Measurements from ENCODE around the gene LAMA2. TPM values are rescaled to one million over a fixed set of nuclear protein-coding genes. Genes with fewer than 3 reads are reported as not detected.

LAMA2 gene
- total RNA-seq, 4 donors from 2014 or later, result 154 to 331 (median 241) TPM

DNA sequence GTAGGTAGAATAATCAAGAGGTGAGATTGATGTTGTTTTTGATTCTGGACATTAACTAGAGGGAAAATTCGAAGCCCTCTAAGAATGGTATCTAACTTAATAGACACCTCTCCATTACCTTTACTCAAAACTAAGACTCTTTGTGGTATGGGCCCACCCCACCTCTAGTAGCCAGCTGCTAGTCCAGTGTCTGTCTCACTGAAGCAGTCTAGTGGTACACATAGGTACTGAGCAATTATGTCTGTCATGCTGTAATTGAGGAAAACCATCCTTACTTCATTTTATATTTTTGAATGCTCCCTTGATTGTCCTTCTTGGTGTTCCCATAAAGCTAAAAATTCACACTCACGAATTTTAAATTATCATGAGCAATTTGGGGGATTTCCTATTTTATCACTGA is 536.4 kb downstream of the LAMA2 start:
- TF ChIP-seq, protein P1, sequence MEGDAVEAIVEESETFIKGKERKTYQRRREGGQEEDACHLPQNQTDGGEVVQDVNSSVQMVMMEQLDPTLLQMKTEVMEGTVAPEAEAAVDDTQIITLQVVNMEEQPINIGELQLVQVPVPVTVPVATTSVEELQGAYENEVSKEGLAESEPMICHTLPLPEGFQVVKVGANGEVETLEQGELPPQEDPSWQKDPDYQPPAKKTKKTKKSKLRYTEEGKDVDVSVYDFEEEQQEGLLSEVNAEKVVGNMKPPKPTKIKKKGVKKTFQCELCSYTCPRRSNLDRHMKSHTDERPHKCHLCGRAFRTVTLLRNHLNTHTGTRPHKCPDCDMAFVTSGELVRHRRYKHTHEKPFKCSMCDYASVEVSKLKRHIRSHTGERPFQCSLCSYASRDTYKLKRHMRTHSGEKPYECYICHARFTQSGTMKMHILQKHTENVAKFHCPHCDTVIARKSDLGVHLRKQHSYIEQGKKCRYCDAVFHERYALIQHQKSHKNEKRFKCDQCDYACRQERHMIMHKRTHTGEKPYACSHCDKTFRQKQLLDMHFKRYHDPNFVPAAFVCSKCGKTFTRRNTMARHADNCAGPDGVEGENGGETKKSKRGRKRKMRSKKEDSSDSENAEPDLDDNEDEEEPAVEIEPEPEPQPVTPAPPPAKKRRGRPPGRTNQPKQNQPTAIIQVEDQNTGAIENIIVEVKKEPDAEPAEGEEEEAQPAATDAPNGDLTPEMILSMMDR (IDR thresholded peaks at IDR 0.05; ENCODE audit: low read depth), result no peak

- TF ChIP-seq, protein P1 (IDR thresholded peaks at IDR 0.05; ENCODE audit: low read depth), result no peak
These were observed 543.4 kb downstream of the LAMA2 start for GRCh38 chr6:129426343-129426742.

DNA sequence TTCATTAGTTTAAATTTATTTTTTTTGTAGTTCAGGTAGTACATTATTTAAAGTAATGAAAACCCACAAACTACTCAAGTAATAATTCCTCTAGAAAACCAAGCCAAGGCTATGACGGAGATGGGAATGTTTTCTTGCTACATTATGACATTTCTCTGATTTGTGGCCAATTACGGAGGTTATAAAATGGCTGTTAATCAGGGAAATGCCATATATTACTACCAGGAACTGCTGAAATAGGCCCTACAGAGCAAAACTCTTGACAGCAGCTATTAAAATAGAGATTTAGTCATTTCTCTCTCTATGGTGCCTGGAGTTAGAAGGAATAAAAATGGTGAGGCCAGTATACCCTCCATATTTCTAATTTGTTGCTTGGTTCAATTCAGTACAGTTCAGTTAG is 547.0 kb downstream of the LAMA2 start:
- TF ChIP-seq, protein P1 (IDR thresholded peaks at IDR 0.05; ENCODE audit: low read depth), result no peak

GRCh38 chr6:129432738-129433137 is 549.8 kb downstream of the LAMA2 start:
- TF ChIP-seq, protein P1 (IDR thresholded peaks at IDR 0.05; ENCODE audit: low read depth), result no peak

DNA sequence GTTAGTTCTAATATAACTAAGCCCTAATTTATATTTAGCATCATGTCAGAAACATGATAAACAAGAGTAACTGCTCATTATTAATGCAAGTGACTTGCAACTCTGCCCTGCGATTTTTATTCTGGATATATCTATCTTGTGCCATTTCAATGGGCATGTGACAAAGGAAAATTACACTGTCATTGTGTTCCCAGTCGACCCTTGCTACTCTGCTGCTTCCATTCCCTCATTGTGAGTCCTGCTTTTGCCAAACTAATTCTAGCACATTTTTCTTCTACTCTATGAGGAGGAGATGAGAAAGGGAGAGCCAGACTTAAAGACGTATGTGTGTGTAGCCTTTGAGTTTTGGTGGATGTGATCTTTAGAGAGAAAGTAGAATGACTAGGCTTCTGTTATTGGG is 551.2 kb downstream of the LAMA2 start:
- TF ChIP-seq, protein P1 (IDR thresholded peaks at IDR 0.05; ENCODE audit: low read depth), result no peak

GRCh38 chr6:129440691-129441090 is 557.8 kb downstream of the LAMA2 start:
- TF ChIP-seq, protein P1 (IDR thresholded peaks at IDR 0.05; ENCODE audit: low read depth), result no peak

DNA sequence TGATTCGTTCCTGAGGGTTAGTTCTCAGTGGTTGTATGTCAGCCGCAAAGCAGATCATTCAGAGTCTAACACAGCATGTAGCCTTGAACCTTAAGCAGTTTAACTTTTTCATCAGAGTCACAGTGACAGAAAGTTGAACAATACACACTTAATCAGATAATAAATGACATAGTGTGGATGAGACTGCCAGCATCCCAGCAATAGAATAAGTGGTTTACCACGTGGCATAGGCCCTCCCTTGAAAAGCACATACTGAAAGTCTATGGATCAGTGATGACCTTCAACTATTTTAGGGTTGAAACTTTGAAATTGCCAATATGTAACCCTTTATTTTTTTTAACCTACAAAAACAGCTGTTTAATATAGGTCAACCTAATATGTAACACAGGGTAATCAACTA is 561.7 kb downstream of the LAMA2 start:
- TF ChIP-seq, protein P1 (IDR thresholded peaks at IDR 0.05; ENCODE audit: low read depth), result no peak

All from subcutaneous adipose tissue (tissue), 4 donors.